Osteoblast (primary cell): Measurements from ENCODE around the gene OSBPL2. TPM values are rescaled to one million over a fixed set of nuclear protein-coding genes. Genes with fewer than 3 reads are reported as not detected.

Experiments
- DNase-seq: peaks from one replicate; pipeline ENCODE4 v3.0.0; 2011; ENCODE audit warnings: low spot score, mixed read lengths; ENCODE audit not compliant: insufficient read length; ENCODE audit errors: missing footprints
- H2AFZ ChIP-seq: 2 replicates; pipeline ENCODE4 v1.6.0; 2011; ENCODE audit warnings: mild to moderate bottlenecking, low read length
- H3K27ac ChIP-seq: 2 replicates; pipeline ENCODE4 v1.5.1; 2011; ENCODE audit warnings: mild to moderate bottlenecking, low read depth, low read length, moderate library complexity
- H3K27me3 ChIP-seq: 2 replicates; pipeline ENCODE4 v1.6.0; 2012; ENCODE audit warnings: mild to moderate bottlenecking, control low read depth, inconsistent platforms, low read length, moderate library complexity; ENCODE audit not compliant: insufficient read depth
- H3K36me3 ChIP-seq: 2 replicates; pipeline ENCODE4 v1.5.1; 2011; ENCODE audit warnings: mild to moderate bottlenecking, low read length, control low read depth, moderate library complexity; ENCODE audit not compliant: insufficient read depth
- H3K4me1 ChIP-seq: 2 replicates; pipeline ENCODE4 v1.5.1; 2011; ENCODE audit warnings: mild to moderate bottlenecking, low read length, control low read depth, moderate library complexity; ENCODE audit not compliant: insufficient read depth
- H3K4me2 ChIP-seq: 2 replicates; pipeline ENCODE4 v1.6.0; 2011; ENCODE audit warnings: mild to moderate bottlenecking, low read length; ENCODE audit not compliant: insufficient read depth
- H3K4me3 ChIP-seq: fragments of 200-600 bp; sonication (generic); 3 replicates; pipeline ENCODE4 v1.5.1; 2012; ENCODE audit warnings: mild to moderate bottlenecking, low read length, inconsistent platforms; ENCODE audit not compliant: insufficient read depth
- H3K79me2 ChIP-seq: 2 replicates; pipeline ENCODE4 v1.6.0; 2012; ENCODE audit warnings: mild to moderate bottlenecking, low read length, control low read depth, inconsistent platforms; ENCODE audit not compliant: insufficient read depth
- H3K9me3 ChIP-seq: 2 replicates; pipeline ENCODE4 v1.5.1; 2011; ENCODE audit warnings: low read depth, low read length, control low read depth
- H4K20me1 ChIP-seq: 2 replicates; pipeline ENCODE4 v1.6.0; 2012; ENCODE audit warnings: mild to moderate bottlenecking, low read length, control low read depth; ENCODE audit not compliant: insufficient read depth
- total RNA-seq: library from RNA; depleted of rRNA; stranded (reverse); fragments of >200 nt; gene quantifications from 2 replicates; pipeline ENCODE4 v1.2.3, GENCODE V29; 2012
- TF ChIP-seq, protein P1 (sequence below): IDR thresholded peaks from 2 replicates; pipeline ENCODE4 v1.5.1; 2011; ENCODE audit warnings: mild to moderate bottlenecking, low read depth, low read length, moderate library complexity; ENCODE audit errors: extremely low read depth

Gene OSBPL2
- total RNA-seq, 1 donor: 35.8 TPM

DNA sequence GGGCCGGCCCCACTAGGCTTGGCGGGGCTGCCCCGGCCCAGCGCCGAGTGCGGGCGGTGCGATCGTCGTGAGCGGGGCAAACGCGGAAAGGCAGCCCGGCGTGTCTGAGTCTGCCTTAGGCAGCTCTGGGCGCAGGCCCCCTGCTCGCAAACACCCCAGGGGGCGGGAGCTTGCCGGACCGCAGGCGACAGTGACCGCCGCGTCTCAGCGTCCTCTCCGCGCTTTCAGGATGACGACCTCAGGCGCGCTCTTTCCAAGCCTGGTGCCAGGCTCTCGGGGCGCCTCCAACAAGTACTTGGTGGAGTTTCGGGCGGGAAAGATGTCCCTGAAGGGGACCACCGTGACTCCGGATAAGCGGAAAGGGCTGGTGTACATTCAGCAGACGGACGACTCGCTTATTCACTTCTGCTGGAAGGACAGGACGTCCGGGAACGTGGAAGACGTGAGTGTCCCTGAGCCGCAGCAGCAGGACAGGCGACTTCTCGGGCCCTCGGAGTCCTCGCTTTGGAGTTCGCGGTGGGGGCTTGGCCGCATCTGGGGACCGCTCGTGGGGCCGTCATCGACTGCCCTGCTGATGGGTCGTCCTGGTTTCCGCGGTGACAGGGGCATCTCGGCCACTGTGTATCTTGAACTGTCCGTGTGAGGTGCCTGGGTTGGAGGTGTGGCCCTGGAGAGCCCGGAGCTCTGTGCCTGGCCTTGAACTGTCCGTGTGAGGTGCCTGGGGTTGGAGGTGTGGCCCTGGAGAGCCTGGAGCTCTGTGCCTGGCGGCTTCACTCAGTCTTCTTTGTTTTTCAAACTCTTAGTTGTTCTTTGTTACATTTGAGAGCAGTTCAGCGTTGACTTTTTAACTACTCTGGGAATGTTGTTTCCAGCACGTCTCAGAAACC is 65.3 kb downstream of the OSBPL2 start:
- peaks cover 36% of the 10 kb centered on the region for H3K36me3 ChIP-seq
- H2AFZ ChIP-seq: no peak overlapping the region
- TF ChIP-seq, protein P1, sequence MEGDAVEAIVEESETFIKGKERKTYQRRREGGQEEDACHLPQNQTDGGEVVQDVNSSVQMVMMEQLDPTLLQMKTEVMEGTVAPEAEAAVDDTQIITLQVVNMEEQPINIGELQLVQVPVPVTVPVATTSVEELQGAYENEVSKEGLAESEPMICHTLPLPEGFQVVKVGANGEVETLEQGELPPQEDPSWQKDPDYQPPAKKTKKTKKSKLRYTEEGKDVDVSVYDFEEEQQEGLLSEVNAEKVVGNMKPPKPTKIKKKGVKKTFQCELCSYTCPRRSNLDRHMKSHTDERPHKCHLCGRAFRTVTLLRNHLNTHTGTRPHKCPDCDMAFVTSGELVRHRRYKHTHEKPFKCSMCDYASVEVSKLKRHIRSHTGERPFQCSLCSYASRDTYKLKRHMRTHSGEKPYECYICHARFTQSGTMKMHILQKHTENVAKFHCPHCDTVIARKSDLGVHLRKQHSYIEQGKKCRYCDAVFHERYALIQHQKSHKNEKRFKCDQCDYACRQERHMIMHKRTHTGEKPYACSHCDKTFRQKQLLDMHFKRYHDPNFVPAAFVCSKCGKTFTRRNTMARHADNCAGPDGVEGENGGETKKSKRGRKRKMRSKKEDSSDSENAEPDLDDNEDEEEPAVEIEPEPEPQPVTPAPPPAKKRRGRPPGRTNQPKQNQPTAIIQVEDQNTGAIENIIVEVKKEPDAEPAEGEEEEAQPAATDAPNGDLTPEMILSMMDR: no peak
- peak overlapping the region; percentile 96 for H3K4me2 ChIP-seq
- H3K27ac ChIP-seq: peak overlapping the region; percentile 70
- no peaks in the 10 kb centered on the region for H3K9me3 ChIP-seq
- DNase-seq: peak; percentile 95
- peak overlapping the region; percentile 93 for H3K4me3 ChIP-seq
- H3K4me1 ChIP-seq: peaks cover 18% of the 10 kb centered on the region
- peaks cover 51% of the 10 kb centered on the region for H3K79me2 ChIP-seq
- no peaks in the 10 kb centered on the region for H3K27me3 ChIP-seq
- H4K20me1 ChIP-seq: peaks cover 51% of the 10 kb centered on the region

DNA sequence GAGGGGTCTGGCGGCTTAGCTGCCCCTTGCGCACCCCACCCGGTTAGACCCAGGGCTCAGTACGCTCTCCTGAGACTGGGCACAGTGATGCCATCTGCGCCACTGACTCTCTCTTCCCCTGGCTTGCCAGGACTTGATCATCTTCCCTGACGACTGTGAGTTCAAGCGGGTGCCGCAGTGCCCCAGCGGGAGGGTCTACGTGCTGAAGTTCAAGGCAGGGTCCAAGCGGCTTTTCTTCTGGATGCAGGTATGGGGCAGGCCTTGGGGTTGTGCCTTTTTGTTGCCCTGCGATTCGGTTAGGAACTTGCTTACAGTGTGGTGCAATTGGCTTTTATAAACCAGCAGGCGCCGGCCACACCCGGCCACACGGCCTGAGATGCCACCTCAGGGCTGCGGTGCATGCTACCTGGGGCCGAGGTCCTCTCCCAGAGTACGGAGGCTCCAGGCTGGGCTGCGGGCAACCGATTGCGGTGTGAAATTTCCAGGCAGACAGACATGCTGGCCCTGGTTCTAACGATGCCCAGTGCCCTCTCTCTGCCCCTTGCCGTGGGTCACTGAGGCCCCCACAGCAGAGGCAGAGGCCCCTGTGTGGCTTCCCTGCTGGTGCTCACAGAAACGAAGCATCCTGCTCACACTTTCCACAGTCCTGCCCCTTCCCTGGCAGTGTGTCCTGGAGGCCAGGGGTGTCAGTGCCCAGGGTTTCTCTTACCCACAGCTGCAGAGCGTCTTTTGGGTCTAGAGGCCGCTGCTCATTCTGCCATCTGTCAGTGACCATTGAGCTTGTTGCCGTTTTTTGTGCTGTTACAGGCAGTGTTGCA is 66.2 kb downstream of the OSBPL2 start:
- Histone ChIP-seq H3K27ac (peak overlapping the region; percentile 70), H2AFZ (no peak overlapping the region), H3K36me3 (peaks cover 43% of the 10 kb centered on the region), H3K9me3 (no peaks in the 10 kb centered on the region), H4K20me1 (peaks cover 52% of the 10 kb centered on the region), H3K4me3 (peak overlapping the region; percentile 93), H3K4me2 (peak overlapping the region; percentile 96), H3K79me2 (peaks cover 51% of the 10 kb centered on the region), H3K4me1 (peaks cover 18% of the 10 kb centered on the region), H3K27me3 (no peaks in the 10 kb centered on the region)
- DNase-seq: peak; percentile 85
- TF ChIP-seq, protein P1: no peak

DNA sequence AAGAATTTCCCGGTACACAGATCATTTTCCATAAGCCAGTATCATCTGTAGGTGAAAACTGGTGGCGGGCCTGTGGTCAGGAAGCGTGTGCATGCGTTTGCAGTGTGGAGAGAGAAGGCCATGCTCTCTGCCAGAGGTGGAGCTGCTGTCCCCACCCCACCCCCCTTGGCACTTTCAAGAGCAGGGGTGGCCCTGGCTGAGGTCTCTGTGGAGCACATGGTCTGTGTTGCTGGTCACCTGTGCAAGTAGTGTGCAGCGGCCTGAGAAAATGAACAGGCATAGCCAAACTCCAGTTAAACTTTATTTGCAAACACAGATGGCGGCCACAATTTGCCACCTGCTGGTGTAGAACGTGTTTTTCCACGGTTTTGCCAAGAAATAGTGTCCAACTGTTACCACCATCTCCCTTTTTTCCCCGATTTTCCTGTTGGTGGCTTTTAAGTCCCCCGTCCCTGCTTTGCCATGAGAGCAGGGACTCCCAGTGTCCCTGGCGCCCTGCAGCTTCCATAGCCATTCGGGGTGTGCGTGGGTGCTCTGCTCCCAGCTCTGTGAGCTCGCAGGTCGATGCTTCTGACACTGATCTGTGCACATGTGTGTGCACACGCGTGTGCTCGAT is 66.9 kb downstream of the OSBPL2 start:
- no peaks in the 10 kb centered on the region for H3K9me3 ChIP-seq
- H3K27me3 ChIP-seq: no peaks in the 10 kb centered on the region
- peak; percentile 76 for DNase-seq
- peaks cover 43% of the 10 kb centered on the region for H3K36me3 ChIP-seq
- no peak overlapping the region for H2AFZ ChIP-seq
- H3K27ac ChIP-seq: no peak overlapping the region
- no peak overlapping the region for H3K4me3 ChIP-seq
- peaks cover 51% of the 10 kb centered on the region for H3K79me2 ChIP-seq
- TF ChIP-seq, protein P1: no peak
- H4K20me1 ChIP-seq: peaks cover 52% of the 10 kb centered on the region
- peaks cover 18% of the 10 kb centered on the region for H3K4me1 ChIP-seq
- H3K4me2 ChIP-seq: peak overlapping the region; percentile 96
